CD4-positive, alpha-beta memory T cell (primary cell): ENCODE measurements around the gene ERBB4. TPM values are rescaled to one million over a fixed set of nuclear protein-coding genes. Genes with fewer than 3 reads are reported as not detected.

Experiments
- CTCF ChIA-PET: fragments of 350-600 bp; sonication (Branson Sonifier 250); formaldehyde crosslinking; loops from one replicate; lab custom pipeline; 2021; ENCODE audit warnings: inconsistent platforms; ENCODE audit not compliant: partially characterized antibody; lab: Charles Lee
- POLR2A ChIA-PET: fragments of 350-600 bp; sonication (Branson Sonifier 250); formaldehyde crosslinking; loops from one replicate; lab custom pipeline; 2021; ENCODE audit not compliant: partially characterized antibody; lab: Charles Lee
- DNase-seq, 5 donors: peaks; one replicate each; pipeline versions ENCODE4 v3.0.0 to v3.0.0-alpha.2; 2020 to 2022; ENCODE audit warnings: mixed read lengths in 1 of 5
- H3K27ac ChIP-seq: one replicate; pipeline ENCODE4 v1.7.0; 2013; ENCODE audit warnings: low read depth, low read length
- H3K27me3 ChIP-seq: 2 replicates; pipeline ENCODE4 v1.7.0; 2013; ENCODE audit warnings: mild to moderate bottlenecking, low read length, moderate library complexity; ENCODE audit not compliant: insufficient read depth
- H3K36me3 ChIP-seq: 2 replicates; pipeline ENCODE4 v1.7.0; 2013; ENCODE audit warnings: mild to moderate bottlenecking, low read length, moderate library complexity; ENCODE audit not compliant: insufficient read depth
- H3K4me1 ChIP-seq: 2 replicates; pipeline ENCODE4 v1.7.0; 2013; ENCODE audit warnings: mild to moderate bottlenecking, low read length, moderate library complexity; ENCODE audit not compliant: insufficient read depth
- H3K4me3 ChIP-seq, 2 donors: one replicate each; pipeline ENCODE4 v1.7.0; 2013; ENCODE audit warnings: low read length in 2 of 2, mild to moderate bottlenecking in 1 of 2
- H3K9me3 ChIP-seq, 2 donors: one replicate each; pipeline ENCODE4 v1.7.0; 2013; ENCODE audit warnings: low read length in 2 of 2, control low read depth in 1 of 2; ENCODE audit not compliant: control insufficient read depth in 1 of 2
- H3K27ac Mint-ChIP-seq, 7 donors: one replicate each; pipeline ENCODE4 v1.8.0; 2020 to 2021; ENCODE audit warnings: mixed read lengths in 7 of 7, mild to moderate bottlenecking in 6 of 7, inconsistent platforms in 3 of 7, moderate library complexity in 3 of 7
- H3K27me3 Mint-ChIP-seq, 2 donors: one replicate each; pipeline ENCODE4 v1.8.0; 2020 to 2021; ENCODE audit warnings: mixed read lengths in 2 of 2
- H3K36me3 Mint-ChIP-seq, 2 donors: one replicate each; pipeline ENCODE4 v1.8.0; 2020 to 2021; ENCODE audit warnings: mixed read lengths in 2 of 2, inconsistent platforms in 1 of 2, mild to moderate bottlenecking in 1 of 2
- H3K4me1 Mint-ChIP-seq, 4 donors: one replicate each; pipeline ENCODE4 v1.8.0; 2020 to 2021; ENCODE audit warnings: mixed read lengths in 4 of 4, mild to moderate bottlenecking in 1 of 4
- H3K4me3 Mint-ChIP-seq, 8 donors: one replicate each; pipeline ENCODE4 v1.8.0; 2020 to 2021; ENCODE audit warnings: mixed read lengths in 8 of 8, mild to moderate bottlenecking in 7 of 8, moderate library complexity in 6 of 8, inconsistent platforms in 3 of 8
- H3K9me3 Mint-ChIP-seq, 8 donors: one replicate each; pipeline ENCODE4 v1.8.0; 2020 to 2021; ENCODE audit warnings: mixed read lengths in 8 of 8, mild to moderate bottlenecking in 5 of 8, inconsistent platforms in 3 of 8, moderate library complexity in 1 of 8
- intact Hi-C: fragments of 100-400 bp; cut with micrococcal nuclease; formaldehyde crosslinking; loops from one replicate; pipeline ENCODE4 v1.15.1; 2023
- polyA plus RNA-seq, 2 donors: library from polyadenylated mRNA; unstranded; fragments of 300-500 nt; fragmentation: Illumina TruSeq; gene quantifications; one replicate each; pipeline ENCODE4 v1.2.3, GENCODE V29; 2021
- total RNA-seq, 2 experiments: library from RNA; stranded (reverse); gene quantifications; one replicate each; pipeline ENCODE4 v1.2.3, GENCODE V29; 2021

Gene ERBB4
- total and polyA plus RNA-seq, 4 experiments from 2014 or later, result not detected

DNA sequence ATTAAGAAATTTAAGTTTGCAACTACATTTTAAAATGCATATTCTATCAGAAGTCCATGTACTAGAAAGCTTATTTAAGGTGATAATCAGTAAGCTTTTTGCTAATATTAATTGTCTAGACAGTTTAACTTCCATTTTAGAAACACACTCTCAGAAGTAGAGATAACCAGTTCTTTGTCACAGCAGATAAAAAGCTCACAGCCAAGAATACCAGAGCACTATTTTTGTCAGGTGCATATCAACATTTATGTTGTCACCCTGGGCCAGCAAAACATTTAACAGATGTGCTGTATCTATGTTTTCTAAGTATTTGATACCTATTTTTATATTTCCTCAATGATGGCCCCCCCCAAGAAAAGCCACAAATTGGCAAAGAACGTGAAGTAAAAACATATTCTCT is 192.6 kb downstream of the ERBB4 start:
- intact Hi-C loops, result no loop called here
- no peak overlapping the region for H3K4me3 ChIP-seq
- Mint-ChIP-seq H3K4me3 (no peak overlapping the region), H3K27me3 (no peaks in the 10 kb centered on the region), H3K9me3 (peaks cover 0 to 6% (median 2%) of the 10 kb centered on the region in 8 donors), H3K27ac (no peak overlapping the region), H3K36me3 (no peaks in the 10 kb centered on the region), H3K4me1 (no peaks in the 10 kb centered on the region)
- CTCF ChIA-PET, result no interaction called here
- no peaks in the 10 kb centered on the region for H3K4me1 ChIP-seq
- H3K27me3 ChIP-seq, result no peaks in the 10 kb centered on the region
- H3K36me3 ChIP-seq, result no peaks in the 10 kb centered on the region
- POLR2A ChIA-PET, result no interaction called here
- no peak for DNase-seq
- H3K9me3 ChIP-seq, result no peaks in the 10 kb centered on the region
- H3K27ac ChIP-seq, result no peak overlapping the region

DNA sequence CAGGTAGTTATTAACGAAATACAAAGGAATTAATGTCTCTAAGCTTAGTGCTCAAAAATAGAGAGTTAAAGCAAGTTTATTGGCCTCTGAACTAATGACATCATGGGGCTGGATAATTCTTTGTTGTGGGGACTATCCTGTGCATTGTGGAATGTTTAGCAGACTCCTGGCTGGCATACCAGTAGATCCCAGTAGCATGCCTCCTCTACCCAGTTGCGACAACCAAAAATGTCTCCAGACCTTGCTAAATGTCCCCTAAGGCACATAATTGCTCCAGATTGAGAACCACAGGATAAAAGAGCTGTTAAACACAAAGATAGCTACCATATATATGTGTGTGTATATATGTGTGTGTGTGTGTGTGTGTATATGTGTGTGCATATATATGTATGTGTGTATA is 194.5 kb downstream of the ERBB4 start:
- DNase-seq, result no peak
- ChIA-PET POLR2A (no interaction called here), CTCF (no interaction called here)
- Mint-ChIP-seq H3K4me3 (no peak overlapping the region), H3K9me3 (peaks cover 0 to 6% (median under 1%) of the 10 kb centered on the region in 8 donors), H3K27ac (no peak overlapping the region), H3K4me1 (no peaks in the 10 kb centered on the region), H3K36me3 (no peaks in the 10 kb centered on the region), H3K27me3 (no peaks in the 10 kb centered on the region)
- Histone ChIP-seq H3K27ac (no peak overlapping the region), H3K36me3 (no peaks in the 10 kb centered on the region), H3K4me3 (no peak overlapping the region), H3K27me3 (no peaks in the 10 kb centered on the region), H3K9me3 (no peaks in the 10 kb centered on the region), H3K4me1 (no peaks in the 10 kb centered on the region)
- intact Hi-C loops, result no loop called here

DNA sequence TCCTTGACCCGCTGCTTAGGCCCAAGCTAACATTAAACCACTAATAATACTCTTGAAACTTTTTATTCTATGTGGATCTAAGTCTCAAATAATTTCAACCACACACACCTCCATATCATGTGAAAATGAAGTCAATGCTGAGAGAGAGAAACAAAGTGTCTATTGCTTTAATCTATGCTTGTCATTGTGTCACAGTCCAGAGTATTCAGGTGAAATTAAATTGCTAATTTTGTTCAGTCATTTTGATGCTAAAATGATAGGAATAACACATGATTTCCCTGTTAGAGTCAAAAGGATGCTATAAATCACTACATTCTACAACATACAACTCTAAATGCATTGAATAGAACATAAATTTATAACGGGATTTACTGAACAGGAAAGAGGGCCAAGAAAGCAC is 195.4 kb downstream of the ERBB4 start:
- Histone ChIP-seq H3K4me1 (no peaks in the 10 kb centered on the region), H3K36me3 (no peaks in the 10 kb centered on the region), H3K27ac (no peak overlapping the region), H3K4me3 (no peak overlapping the region), H3K9me3 (no peaks in the 10 kb centered on the region), H3K27me3 (no peaks in the 10 kb centered on the region)
- Mint-ChIP-seq H3K9me3 (peaks cover 0 to 7% (median under 1%) of the 10 kb centered on the region in 8 donors), H3K36me3 (no peaks in the 10 kb centered on the region), H3K27ac (no peak overlapping the region), H3K4me1 (no peaks in the 10 kb centered on the region), H3K27me3 (no peaks in the 10 kb centered on the region), H3K4me3 (no peak overlapping the region)
- ChIA-PET POLR2A (no interaction called here), CTCF (no interaction called here)
- intact Hi-C loops, result no loop called here
- DNase-seq, result no peak

DNA sequence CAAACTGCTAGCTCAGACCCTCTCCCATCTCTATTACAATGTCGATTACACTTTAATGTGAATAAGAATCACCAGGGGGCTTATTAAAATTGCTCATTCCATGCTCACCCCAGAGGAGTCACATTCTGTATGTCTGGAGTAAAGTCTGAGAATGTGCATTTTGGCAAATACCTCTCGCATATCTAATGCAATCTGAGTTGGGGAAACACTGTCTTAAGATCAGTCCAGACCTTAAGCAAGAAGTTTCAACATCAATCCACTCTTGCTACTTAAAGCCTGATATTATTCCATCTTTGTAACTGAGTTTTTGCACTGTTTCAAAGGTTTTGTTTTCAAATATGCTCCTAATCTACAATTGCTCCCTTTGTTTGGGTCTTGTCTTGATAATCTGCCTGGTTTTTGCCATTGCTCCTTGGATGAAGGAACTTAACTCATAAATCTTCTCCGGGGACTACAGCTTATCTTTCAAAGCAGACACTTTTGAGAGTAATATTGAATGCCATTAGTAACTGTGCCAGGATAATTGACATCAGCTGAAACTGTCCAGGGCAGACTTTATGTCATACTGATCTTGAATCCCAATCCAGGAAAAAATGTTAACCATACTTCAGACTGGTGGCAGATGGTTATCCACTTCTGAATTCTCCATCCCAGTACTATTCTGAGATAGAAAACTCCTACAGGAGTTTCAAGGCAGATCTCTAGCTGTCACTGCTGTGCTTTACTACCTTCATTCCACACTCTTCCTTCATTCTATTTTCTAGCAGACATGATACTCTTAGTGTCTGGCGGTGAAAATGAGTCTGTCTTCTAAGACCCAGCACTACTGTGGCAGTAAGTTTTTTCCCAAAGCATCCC is 200.9 kb downstream of the ERBB4 start:
- H3K4me3 ChIP-seq, result no peak overlapping the region
- H3K27me3 ChIP-seq, result no peaks in the 10 kb centered on the region
- intact Hi-C loops, result no loop called here
- DNase-seq, result no peak
- ChIA-PET POLR2A (no interaction called here), CTCF (no interaction called here)
- Mint-ChIP-seq H3K4me3 (no peak overlapping the region), H3K9me3 (peaks cover 0 to 8% (median 2%) of the 10 kb centered on the region in 8 donors), H3K4me1 (no peaks in the 10 kb centered on the region), H3K27me3 (no peaks in the 10 kb centered on the region), H3K36me3 (no peaks in the 10 kb centered on the region), H3K27ac (no peak overlapping the region)
- H3K36me3 ChIP-seq, result no peaks in the 10 kb centered on the region
- H3K4me1 ChIP-seq, result no peaks in the 10 kb centered on the region
- no peak overlapping the region for H3K27ac ChIP-seq
- H3K9me3 ChIP-seq, result no peaks in the 10 kb centered on the region

DNA sequence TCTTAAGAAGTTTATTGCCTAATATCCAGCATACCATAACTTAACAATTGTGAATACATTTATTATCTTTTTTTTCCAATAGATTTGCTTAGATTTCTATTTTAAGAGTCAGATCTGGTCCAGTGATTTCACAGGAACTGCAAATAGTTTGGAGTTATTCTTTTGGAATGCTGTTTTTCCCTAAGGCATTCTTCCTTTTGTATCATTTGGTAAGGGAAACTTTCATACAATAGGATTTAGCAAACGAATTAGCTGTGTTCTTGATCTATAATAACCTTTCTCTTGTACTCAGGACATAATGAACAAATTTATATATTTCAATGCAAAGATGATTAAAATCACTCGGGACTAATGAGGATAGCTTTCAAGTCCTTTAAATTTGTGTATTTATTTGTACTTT is 201.6 kb downstream of the ERBB4 start:
- ChIA-PET POLR2A (no interaction called here), CTCF (no interaction called here)
- DNase-seq, result no peak
- Mint-ChIP-seq H3K27me3 (no peaks in the 10 kb centered on the region), H3K4me3 (no peak overlapping the region), H3K36me3 (no peaks in the 10 kb centered on the region), H3K27ac (no peak overlapping the region), H3K9me3 (peaks cover 0 to 6% (median 3%) of the 10 kb centered on the region in 8 donors), H3K4me1 (no peaks in the 10 kb centered on the region)
- H3K9me3 ChIP-seq, result no peaks in the 10 kb centered on the region
- H3K4me3 ChIP-seq, result no peak overlapping the region
- intact Hi-C loops, result no loop called here
- H3K27ac ChIP-seq, result no peak overlapping the region
- H3K36me3 ChIP-seq, result no peaks in the 10 kb centered on the region
- no peaks in the 10 kb centered on the region for H3K27me3 ChIP-seq
- H3K4me1 ChIP-seq, result no peaks in the 10 kb centered on the region

DNA sequence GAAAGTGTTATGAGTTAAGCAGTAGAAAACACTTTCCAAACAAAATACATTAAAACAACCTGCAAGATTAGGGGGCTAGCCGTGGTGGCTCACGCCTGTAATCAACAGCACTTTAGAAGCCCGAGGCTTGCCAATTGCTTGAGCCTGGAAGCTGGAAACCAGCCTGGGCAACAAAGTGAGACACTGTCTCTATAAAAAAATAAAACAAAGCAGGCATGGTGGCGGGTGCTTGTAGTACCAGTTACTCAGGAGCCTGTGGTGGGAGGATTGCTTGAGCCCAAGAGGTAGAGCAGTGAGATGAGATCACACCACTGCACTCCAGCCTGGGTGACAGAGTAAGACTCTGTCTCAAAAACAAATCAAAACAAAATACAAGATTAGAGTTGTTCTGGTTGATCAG is 208.3 kb downstream of the ERBB4 start:
- H3K4me1 Mint-ChIP-seq, result no peaks in the 10 kb centered on the region
- no peaks in the 10 kb centered on the region for H3K27me3 ChIP-seq
- CTCF ChIA-PET, result no interaction called here
- H3K9me3 Mint-ChIP-seq, result peaks cover 0 to 3% (median under 1%) of the 10 kb centered on the region in 8 donors
- no peaks in the 10 kb centered on the region for H3K36me3 Mint-ChIP-seq
- H3K9me3 ChIP-seq, result no peaks in the 10 kb centered on the region
- no peaks in the 10 kb centered on the region for H3K36me3 ChIP-seq
- H3K27ac ChIP-seq, result no peak overlapping the region
- H3K4me3 ChIP-seq, result no peak overlapping the region
- no peaks in the 10 kb centered on the region for H3K4me1 ChIP-seq
- intact Hi-C loops, result no loop called here
- H3K27me3 Mint-ChIP-seq, result no peaks in the 10 kb centered on the region
- H3K27ac Mint-ChIP-seq, result no peak overlapping the region
- H3K4me3 Mint-ChIP-seq, result no peak overlapping the region
- no peak for DNase-seq
- POLR2A ChIA-PET, result no interaction called here

DNA sequence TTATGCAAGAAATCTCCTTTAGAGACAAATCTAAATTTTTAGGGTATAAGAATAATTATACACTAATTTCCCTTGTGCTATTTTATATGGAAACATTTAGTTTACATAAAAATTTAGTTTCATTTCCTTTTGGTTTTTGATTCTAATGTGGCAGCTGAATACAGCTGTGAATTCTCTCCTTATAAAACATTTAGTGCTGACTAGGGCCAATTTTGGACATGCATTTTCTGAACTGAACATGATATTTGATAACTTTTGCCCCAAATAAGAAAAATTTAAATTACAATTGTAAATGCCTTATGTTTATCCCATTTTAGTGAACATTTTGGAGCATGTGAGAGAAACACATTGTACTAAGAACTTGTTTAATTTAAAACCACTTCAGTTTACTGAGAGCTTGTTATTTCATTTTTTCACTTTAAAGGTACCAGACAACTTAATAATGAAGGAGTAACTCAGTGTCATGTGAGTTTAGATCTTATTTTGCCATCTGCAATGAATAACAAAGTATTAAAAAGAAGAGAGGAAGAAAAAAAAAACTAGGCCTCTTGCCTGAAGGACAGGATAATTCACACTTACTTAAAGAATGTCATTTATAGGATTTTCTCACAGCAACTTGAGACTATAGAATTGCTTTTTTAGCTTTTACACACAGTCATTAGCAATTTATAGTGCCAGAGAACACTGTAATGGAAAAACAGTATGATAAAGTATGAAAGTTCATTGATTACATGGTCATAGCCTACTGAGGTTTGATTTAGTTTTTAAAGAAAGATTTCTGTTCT is 209.7 kb downstream of the ERBB4 start:
- no peaks in the 10 kb centered on the region for H3K27me3 ChIP-seq
- POLR2A ChIA-PET, result no interaction called here
- H3K4me1 ChIP-seq, result no peaks in the 10 kb centered on the region
- no peak overlapping the region for H3K4me3 Mint-ChIP-seq
- peaks cover 0 to 5% (median 2%) of the 10 kb centered on the region in 8 donors for H3K9me3 Mint-ChIP-seq
- H3K9me3 ChIP-seq, result no peaks in the 10 kb centered on the region
- no peaks in the 10 kb centered on the region for H3K36me3 ChIP-seq
- intact Hi-C loops, result no loop called here
- H3K4me3 ChIP-seq, result no peak overlapping the region
- no peaks in the 10 kb centered on the region for H3K36me3 Mint-ChIP-seq
- no peaks in the 10 kb centered on the region for H3K27me3 Mint-ChIP-seq
- CTCF ChIA-PET, result no interaction called here
- H3K27ac ChIP-seq, result no peak overlapping the region
- H3K4me1 Mint-ChIP-seq, result no peaks in the 10 kb centered on the region
- H3K27ac Mint-ChIP-seq, result no peak overlapping the region
- DNase-seq, result no peak
